ENCODE data around the gene POLR2A.

DNA sequence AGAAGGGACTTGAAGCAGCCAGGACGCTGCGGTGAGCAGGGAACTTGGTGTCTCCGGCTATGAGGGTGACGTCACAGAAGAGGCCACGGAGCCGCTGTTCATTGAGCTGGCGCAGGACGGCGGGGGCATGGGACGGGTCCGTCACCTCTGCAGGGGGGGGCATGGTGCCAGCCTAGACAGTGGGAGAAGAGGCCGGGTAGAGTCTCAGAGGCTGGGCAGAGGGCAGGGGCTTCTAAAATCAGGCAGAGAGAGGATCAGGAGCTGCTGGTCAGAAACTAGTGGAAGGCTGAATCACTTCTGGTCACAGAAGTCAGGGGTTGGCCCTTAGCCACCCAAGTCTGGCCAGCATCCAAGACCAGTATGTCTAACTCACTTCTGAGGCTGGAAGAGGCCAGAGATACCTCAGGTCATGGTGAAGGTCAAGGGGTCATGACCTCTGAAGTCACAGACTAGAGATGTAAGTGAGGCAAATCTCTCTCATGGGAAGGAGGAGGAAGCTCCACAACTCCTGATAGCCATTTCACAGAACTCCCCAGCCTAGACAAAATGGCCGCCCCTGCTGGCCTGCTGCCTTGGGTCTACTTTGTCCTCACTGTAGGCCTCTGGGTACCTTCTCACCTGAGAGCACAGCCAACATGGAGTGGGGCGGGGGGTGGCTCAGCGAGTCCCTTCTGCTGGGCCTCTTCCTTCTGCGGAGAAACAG is 17.4 kb upstream of the POLR2A start:
- TF ChIP-seq EZH2phosphoT487 (IDR thresholded peaks at IDR 0.05; ENCODE audit: borderline replicate concordance, low read length) (no peak), EZH2 (IDR thresholded peaks at IDR 0.05; ENCODE audit: low read length, unreplicated experiment) (no peak)
